Activated B cell treated with CpG ODN at 0.5 μM for 24 hours (primary cell): ENCODE data around the gene SS18L1. TPM values are rescaled to one million over a fixed set of nuclear protein-coding genes. Genes with fewer than 3 reads are reported as not detected.

Experiments used
- ATAC-seq: fragments of 200-7000 bp; cut with Tn5 transposase; one replicate; pipeline ENCODE4 v1.10.0; 2021; ENCODE audit warnings: low read depth, mild to moderate bottlenecking, moderate library complexity
- CTCF ChIA-PET: fragments of 350-600 bp; sonication (Branson Sonifier 250); formaldehyde crosslinking; loops from one replicate; lab custom pipeline; 2021; ENCODE audit warnings: antibody characterized with exemption; lab: Charles Lee
- POLR2A ChIA-PET: fragments of 350-600 bp; sonication (Branson Sonifier 250); formaldehyde crosslinking; loops from one replicate; lab custom pipeline; 2021; ENCODE audit warnings: antibody characterized with exemption; lab: Charles Lee
- DNase-seq: peaks from one replicate; pipeline ENCODE4 v3.0.0; 2022
- H3K27ac Mint-ChIP-seq: one replicate; pipeline ENCODE4 v1.8.0; 2020; ENCODE audit warnings: mixed read lengths
- H3K27me3 Mint-ChIP-seq: one replicate; pipeline ENCODE4 v1.8.0; 2021; ENCODE audit warnings: mixed read lengths
- H3K36me3 Mint-ChIP-seq: one replicate; pipeline ENCODE4 v1.8.0; 2021; ENCODE audit warnings: low read depth, mixed read lengths
- H3K4me1 Mint-ChIP-seq: one replicate; pipeline ENCODE4 v1.8.0; 2021; ENCODE audit warnings: mixed read lengths
- H3K4me3 Mint-ChIP-seq: one replicate; pipeline ENCODE4 v1.8.0; 2020; ENCODE audit warnings: mild to moderate bottlenecking, mixed read lengths
- H3K9me3 Mint-ChIP-seq: one replicate; pipeline ENCODE4 v1.8.0; 2020; ENCODE audit warnings: mixed read lengths
- CTCF ChIP-seq: fragments of 200-600 bp; IDR thresholded peaks from one replicate; pipeline ENCODE4 v1.8.0; 2022; ENCODE audit warnings: antibody characterized with exemption, mild to moderate bottlenecking
- intact Hi-C: fragments of 100-400 bp; cut with micrococcal nuclease; formaldehyde crosslinking; loops from one replicate; pipeline ENCODE4 v1.15.1; 2024
- total RNA-seq: library from RNA; stranded (reverse); gene quantifications from 2 replicates; pipeline ENCODE4 v1.2.3, GENCODE V29; 2022

The SS18L1 gene
- total RNA-seq, 1 donor from 2014 or later, result 9.0 TPM

- H3K4me3 Mint-ChIP-seq, result no peak overlapping the region
- POLR2A ChIA-PET, result no interaction called here
- DNase-seq (no peak), ATAC-seq (no peak)
- peaks cover 1% of the 10 kb centered on the region for H3K4me1 Mint-ChIP-seq
- CTCF ChIA-PET, result no interaction called here
- H3K27ac Mint-ChIP-seq, result no peak overlapping the region
- H3K9me3 Mint-ChIP-seq, result no peaks in the 10 kb centered on the region
- H3K27me3 Mint-ChIP-seq, result peaks cover 23% of the 10 kb centered on the region
- no peak for TF ChIP-seq CTCF
- H3K36me3 Mint-ChIP-seq, result no peaks in the 10 kb centered on the region
- intact Hi-C loops, result no loop called here
Observed at GRCh38 chr20:62215991-62216635, 72.5 kb downstream of the SS18L1 start.

- ChIA-PET CTCF (no interaction called here), POLR2A (no interaction called here)
- Mint-ChIP-seq H3K4me3 (no peak overlapping the region), H3K9me3 (no peaks in the 10 kb centered on the region), H3K36me3 (no peaks in the 10 kb centered on the region), H3K27ac (no peak overlapping the region), H3K27me3 (peaks cover 30% of the 10 kb centered on the region), H3K4me1 (peaks cover 1% of the 10 kb centered on the region)
- ATAC-seq (no peak), DNase-seq (no peak)
- intact Hi-C loops, result no loop called here
- no peak for TF ChIP-seq CTCF
Observed at GRCh38 chr20:62216636-62217566, 73.3 kb downstream of the SS18L1 start.

- H3K27ac Mint-ChIP-seq, result no peak overlapping the region
Observed at GRCh38 chr20:62217913-62218773, 74.6 kb downstream of the SS18L1 start.

GRCh38 chr20:62219101-62219991 is 75.8 kb downstream of the SS18L1 start:
- intact Hi-C loops, result no loop called here
- DNase-seq (no peak), ATAC-seq (peak; percentile 28)
- Mint-ChIP-seq H3K27ac (no peak overlapping the region), H3K27me3 (peaks cover 34% of the 10 kb centered on the region), H3K4me1 (peaks cover 1% of the 10 kb centered on the region), H3K4me3 (peak overlapping the region; percentile 46), H3K36me3 (no peaks in the 10 kb centered on the region), H3K9me3 (no peaks in the 10 kb centered on the region)
- ChIA-PET POLR2A (no interaction called here), CTCF (no interaction called here)
- no peak for TF ChIP-seq CTCF

More at GRCh38 chr20:62217913-62218773, 74.6 kb downstream of the SS18L1 start:
- DNase-seq, result no peak
- Mint-ChIP-seq H3K4me1 (peaks cover 1% of the 10 kb centered on the region), H3K27me3 (peaks cover 35% of the 10 kb centered on the region), H3K36me3 (no peaks in the 10 kb centered on the region), H3K4me3 (no peak overlapping the region), H3K9me3 (no peaks in the 10 kb centered on the region)
- ChIA-PET POLR2A (no interaction called here), CTCF (no interaction called here)
- intact Hi-C loops, result no loop called here
- TF ChIP-seq CTCF, result no peak
- ATAC-seq, result no peak
